HG03175 (cell line): ENCODE data around the gene GPR157.
A peak's percentile ranks its signal among the peaks of the same experiment; 100 is the strongest.

ENCODE experiments used
- ATAC-seq: cut with Tn5 transposase; IDR thresholded peaks from one replicate; pipeline ENCODE4 v1.9.1; 2021; ENCODE audit warnings: mild to moderate bottlenecking, moderate library complexity; ENCODE audit not compliant: unreplicated experiment

GPR157 gene

DNA sequence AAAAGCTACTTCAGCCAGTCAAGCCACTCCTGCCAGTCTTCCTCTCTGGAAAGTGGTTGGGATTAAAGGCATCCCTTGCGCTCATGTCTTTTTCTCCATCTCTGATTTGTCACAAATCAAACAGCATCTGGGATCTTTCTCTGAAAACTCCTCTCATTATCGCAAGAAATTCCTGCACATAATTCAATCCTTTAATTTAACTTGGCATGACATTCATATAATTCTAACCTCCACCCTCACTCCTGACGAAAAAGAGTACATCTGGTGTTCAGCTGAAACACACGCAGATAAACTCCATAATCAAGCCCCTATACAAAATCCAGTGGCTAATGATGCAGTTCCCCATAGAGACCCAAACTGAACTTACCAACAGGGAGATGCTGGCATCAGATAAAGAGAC lies 40.1 kb downstream of the GPR157 start:
- no peak for ATAC-seq

DNA sequence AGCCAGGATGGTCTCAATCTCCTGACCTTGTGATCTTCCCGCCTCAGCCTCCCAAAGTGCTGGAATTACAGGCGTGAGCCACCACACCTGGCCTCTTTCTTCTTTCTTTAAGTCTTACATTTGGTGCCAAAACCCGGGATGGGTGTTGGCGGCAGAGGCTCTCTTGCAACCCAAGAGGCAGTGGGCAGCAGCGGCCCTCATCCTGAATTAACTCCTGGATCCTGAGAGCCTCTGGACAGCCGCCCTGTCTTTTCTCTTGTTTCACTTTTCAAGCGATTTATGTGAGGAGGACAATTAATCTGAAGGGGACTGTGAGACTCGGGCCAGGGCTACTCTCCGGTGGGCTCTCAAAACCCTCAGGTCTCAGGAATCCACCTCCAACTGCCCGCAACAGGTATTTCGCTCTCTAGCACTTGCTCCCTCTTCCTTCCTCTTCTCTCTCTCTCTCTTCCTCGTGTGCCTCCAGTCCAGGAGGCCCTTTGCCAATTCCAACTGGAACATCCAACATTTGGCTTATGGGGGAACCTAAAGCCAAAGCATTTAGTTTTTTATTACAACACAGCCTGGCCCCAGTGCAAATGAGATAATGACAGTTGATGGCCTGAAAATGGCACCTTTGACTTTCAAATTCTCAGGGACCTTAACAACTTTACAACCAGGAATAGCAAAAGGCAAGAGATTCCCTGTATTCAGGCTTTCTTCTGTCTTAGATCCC lies 41.3 kb downstream of the GPR157 start:
- no peak for ATAC-seq

DNA sequence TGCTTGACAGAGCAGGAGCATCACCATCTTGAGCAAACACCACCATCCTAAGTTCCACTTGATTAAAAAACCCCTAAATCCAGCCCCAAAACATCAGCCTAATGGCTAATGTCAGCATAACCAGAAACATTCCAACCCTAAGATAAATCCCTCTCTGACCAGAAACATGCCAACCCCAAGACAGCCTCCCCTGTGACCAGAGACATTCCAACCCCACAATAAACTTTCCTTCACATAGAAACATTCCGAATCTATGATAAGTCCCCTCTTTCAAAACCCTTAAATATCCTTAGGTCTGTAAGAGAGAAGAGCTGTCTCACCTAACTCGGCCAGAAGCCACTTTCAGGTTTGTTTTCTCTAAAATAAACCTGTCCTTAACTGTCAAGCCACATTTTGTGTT lies 42.1 kb downstream of the GPR157 start:
- no peak for ATAC-seq

DNA sequence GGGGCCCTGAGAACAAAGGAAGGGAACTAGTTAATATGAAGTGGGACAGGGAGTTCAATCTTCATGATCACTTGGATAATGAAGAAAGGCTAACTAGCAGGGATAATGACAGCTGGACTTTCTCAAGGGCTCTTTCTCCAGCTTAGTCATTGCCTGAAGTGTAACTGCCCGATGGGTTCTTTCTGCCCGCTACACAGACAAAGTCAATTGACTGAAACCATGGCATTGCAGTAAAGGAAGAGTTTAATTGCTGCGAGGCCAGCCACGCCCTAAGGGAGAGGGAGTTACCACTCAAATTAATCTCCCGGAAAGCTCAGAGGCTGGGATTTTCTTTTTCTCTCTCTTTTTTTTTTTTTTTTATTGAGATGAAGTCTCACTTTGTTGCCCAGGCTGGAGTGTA lies 42.9 kb downstream of the GPR157 start:
- ATAC-seq = no peak

DNA sequence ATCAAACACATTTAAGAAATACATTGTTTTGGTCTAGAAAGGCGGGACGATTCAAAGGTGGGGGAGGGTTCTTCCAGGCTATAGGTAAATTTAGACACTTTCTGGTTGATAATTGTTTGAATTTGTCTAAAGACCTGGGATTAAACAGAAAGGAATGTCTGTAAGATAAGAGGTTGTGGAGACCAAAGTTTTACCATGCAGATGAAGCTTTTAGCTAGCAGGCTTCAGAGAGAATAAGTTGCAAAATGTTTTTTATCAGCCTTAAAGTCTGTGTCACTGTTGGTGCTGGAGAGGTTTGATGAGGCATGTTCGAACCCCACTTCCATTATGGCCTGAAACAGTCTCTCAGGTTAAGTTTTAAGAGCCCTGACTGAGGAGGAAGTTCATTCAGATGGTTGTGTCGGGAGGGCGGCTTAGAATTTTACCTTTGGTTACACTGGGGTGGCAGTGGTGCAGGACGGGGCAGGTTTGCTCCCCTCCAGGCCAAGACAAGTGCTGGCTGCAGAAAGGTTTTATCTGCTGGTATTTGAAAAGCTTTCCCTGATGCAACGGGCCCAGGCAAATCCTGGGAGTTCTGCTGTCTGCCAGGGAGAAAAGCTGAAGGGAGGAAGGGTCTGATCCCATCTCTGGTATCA lies 43.5 kb downstream of the GPR157 start:
- ATAC-seq = no peak

DNA sequence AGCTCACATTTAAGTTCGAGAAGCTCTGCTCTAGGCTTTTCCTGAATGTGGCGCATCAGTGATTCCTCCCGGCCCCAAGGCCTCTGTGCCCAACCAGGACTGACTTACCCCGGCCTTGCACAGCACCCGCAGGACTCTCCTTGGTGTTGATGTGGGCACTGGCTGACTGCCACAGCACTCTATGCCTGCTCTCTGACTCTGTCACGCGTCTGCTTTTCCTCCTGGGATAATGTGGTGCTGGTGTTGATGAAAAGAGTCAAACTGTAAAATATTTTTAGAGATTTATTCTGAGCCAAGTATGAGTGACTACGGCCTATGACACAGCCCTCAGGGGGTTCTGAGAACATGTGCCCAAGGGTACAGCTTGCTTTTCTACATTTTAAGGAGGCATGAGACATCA lies 44.0 kb downstream of the GPR157 start:
- no peak for ATAC-seq

DNA sequence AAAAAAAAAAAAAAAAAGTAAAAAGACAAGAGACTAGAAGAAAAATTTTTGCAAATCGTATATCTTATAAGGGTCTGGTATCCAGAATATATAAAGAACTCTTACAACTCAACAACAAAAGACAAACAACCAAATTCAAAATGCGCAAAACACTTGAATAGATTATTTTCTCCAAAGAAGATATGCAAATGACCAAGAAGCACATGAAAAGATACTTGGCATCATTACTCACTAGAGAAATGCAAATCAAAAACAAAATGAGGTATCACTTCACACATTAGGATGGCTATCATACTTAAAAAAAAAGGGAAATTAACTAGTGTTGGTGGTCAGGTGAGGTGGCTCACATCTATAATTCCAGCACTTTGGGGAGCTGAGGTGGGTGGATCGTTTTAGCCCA lies 47.4 kb downstream of the GPR157 start:
- ATAC-seq = no peak

DNA sequence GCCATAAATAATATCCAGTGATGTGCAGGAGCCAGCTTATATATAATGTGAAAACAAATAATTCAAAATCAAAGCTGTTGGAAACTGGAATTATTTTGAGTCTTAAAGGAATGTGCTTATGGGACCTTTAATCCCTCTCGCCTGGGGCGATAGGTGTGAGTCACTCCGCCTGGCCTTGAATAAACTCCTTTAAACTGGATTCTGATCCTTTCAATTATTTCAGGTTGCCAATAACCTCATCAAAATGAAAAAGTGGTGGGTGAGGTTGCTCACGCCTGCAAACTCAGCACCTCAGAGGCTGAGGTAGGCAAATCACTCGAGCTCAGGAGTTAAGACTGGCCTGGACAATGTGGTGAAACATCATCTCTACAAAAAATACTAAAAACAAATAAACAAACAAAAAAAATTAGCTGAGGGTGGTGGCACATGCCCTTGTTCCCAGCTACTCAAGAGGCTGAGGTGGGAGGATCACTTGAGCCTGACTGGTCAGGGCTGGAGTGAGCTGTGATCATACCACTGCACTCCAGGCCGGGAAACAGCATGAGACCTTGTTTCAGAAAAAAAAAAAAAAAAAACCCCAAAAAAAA lies 48.1 kb downstream of the GPR157 start:
- no peak for ATAC-seq

DNA sequence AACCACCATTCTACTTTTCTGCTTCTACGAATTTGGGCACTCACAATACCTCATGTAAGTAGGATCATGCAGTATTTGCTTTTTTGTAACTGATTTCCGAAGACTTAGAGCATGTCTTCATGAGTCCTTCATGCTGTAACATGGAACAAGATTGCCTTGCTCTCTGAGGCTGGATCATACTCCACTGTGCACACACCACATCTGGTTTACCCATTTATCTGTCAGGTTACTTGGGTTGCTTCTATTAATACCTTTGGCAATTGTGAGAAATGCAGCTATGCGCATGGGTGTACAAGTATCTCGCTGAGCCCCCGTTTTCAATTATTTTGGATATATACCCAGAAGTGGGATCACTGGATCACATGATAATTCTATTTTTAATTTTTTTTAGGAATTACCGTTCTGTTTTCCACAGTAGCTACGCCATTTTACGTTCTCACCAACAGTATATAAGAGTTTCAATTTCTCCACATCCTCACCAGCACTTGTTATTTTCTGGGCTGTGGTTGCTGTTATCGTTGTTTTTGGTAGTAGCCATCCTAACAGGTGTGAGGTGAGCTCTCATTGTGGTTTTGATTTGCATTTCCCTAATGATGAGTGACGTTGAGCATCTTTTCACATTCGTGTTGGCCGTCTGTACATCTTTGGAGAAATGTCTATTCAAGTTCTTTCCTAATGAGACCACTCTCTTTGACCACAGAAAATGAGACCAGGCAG lies 48.8 kb downstream of the GPR157 start:
- ATAC-seq = peak; percentile 48

DNA sequence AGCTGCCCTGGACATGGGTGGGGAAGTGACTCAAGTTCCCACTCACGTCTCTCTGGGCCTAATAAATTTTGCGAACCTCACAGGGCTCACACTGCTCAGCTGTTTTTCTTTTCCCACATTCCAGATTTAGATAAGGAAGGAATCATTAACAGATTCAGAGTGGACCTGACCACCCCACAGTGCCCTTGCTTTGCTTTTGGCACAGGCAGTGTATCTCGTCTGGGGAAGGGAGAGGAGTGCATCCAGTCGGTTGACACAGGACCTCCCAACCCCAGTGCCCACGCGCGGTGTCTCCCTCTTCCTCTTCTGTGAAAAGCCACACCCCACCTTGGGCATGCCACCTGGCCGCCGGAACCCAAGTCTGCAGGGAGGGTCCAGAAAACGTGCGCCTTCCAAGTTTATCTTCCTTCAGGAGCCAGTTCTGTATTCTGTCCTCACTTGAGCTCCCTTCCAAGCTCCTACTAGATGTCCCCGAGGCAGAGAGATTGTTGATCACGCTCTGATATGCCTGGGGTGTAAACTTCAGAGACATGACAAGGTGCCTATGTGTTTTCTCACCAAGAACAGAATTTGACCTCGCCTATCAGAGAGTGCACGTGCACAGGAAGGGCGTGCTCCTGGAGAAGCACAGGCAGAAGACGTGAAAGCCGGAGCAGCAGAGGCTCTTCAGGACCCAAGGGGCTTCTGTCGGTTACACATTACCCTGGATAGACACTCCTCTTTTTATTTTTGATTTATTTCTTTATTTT lies 50.0 kb downstream of the GPR157 start:
- no peak for ATAC-seq

DNA sequence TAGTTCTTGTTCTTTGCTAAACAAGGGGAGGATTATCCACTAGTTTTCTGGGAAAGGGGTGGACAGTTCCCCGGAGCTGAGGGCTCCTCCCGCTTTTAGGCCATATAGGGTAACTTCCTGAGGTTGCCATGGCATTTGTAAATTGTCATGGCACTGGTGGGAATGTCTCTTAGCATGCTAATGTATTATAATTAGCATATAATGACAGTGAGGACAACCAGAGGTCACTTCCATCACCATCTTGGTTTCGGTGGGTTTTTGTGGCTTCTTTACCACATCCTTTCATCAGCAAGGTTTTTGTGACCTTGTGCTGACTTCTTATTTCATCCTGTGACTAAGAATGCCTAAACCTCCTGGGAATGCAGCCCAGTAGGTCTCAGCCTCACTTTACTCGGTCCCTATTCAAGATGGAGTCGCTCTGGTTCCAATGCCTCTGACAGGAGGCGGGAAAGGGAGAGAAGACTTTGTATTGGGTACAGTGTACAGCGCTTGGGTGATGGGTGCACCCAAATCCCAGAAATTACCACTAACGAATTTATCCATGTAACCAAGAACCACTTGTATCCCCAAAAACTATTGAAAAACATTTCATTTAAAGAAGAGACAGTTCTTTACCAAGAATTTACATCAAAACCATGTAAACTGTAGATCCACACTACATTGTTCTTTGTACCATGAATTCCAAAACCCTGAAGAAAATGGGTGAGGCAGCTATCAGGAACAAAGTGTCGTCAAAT lies 50.7 kb downstream of the GPR157 start:
- ATAC-seq = no peak

DNA sequence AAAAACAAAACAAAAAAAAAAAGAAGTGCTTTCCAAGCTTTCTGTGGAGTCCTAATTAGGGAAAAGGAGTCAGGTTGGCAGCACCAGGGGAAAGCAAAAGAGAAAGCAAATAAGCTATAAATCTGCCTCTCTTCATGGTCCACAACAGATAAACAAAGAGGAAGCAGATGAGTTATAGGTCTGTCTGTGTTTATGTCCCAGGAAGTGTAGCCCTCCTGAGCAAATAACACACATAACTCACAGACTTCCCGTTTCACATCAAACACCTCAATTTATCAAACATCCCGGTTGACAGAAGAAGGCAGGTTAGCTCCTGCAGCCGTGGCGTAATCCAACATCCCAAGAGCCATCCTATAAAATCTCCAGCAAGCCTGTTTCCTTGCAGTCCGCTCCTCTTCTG lies 53.9 kb downstream of the GPR157 start:
- no peak for ATAC-seq

DNA sequence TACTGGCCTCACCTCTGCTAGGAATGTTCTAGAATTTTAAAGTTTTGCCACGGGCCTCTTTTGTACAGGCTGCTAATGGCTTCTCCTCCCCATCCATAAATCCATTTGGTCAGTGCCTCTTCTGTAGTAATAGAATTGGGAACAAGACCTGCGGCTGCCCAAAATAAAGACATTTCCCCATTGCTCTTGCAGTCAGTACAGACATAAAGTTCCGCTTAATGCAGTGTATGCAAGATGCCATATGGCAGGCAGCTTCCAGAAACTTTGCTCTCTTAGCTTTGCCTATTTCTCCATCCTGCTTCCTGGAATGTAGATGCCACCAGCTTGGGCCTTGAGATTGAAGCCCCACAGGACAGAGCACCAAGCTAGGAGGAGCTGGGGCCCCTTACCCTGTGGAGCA lies 55.8 kb downstream of the GPR157 start:
- no peak for ATAC-seq

DNA sequence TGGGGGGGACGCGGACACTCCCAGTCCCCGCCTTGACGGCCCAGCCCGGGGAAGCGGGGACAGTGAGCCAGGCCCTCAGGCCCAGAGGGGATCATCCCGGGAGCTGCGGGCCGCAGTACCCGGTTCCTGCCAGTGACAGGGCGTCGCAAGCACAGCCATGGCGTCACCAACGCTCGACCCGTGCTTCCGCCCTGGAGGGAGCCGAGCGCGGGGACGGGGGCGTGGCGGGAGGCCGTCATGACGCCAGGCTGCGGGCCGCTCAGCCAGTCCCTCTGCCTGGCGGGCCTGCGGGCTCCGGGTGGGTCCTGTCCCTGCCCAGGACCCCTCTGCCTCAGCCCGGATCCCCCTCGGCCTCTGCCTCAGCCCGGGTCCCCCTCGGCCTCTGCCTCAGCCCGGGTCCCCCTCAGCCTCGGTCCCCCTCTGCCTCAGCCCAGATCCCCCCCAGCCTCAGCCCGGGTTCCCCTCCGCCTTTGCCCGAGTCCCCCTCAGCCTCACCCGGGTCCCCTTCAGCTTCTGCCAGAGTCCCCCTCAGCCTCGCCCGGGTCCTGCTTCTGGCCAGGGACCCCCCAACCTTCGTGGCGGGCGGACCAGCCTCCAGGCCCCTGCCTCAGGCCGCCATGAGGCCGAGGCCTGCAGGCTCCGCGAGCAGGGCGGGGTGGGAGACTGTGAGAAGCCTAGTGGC lies 57.2 kb downstream of the GPR157 start:
- ATAC-seq = no peak

DNA sequence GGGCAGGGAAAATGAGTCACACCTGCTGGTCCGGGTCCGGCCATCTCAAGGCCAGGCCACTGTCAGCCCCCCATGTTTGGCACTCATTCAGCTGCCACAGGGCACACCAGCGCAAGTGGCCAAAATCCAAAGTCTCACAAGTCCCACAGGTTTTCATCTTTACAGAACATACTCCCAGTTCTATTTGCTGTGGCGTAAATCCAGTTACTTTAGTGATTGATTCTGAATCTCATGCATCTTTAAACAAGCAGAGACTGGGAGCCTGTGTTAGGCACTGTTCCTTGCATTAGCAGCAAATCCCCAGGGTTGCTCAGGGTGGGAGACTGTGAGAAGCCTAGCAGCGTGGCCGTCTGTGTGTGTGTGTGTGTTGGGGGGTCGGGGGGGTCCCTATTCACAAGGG lies 58.4 kb downstream of the GPR157 start:
- ATAC-seq = no peak

DNA sequence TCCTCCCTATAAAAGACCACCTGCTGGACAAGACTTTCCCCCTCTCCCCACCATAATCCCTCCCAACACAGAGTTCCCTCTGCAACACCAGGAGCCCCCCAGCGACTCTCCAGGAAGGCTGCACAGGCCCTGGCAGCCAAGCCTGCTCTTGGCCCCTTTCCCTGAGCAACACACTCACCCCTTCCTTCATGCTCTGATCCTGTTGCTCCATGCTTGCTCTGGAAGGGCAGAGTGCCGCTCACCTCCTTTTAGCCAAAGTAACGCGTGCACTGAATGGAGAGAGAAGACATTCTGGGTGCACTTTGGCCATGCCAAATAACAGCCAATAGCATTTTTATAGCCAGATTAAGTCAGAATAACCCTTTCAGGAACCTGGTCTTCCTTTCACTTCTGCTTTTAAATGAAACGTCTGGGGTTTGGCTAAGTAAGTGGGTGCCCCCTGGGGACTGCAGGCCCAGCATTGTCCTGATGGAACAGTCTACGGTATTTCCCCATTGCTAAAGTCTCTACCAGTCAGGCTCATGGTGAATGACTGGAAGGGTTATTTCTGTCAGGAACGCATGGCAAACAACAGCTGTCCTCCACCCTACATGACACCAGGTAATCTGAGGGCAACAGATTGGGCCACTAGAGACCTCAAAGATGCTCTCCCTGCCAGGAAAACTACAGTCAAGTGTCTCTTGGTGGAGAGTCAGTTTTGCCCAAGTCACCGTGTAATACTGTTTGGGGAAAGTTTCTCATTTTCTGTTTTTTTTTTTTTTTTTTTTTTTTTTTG lies 59.4 kb downstream of the GPR157 start, which contains the start of gene SLC2A5:
Gene SLC2A5 (minus strand): TSS at position 310 of the 775 bp plus-strand sequence. CDS start 99 bp downstream, at position 211.
- ATAC-seq = peak; percentile 95

DNA sequence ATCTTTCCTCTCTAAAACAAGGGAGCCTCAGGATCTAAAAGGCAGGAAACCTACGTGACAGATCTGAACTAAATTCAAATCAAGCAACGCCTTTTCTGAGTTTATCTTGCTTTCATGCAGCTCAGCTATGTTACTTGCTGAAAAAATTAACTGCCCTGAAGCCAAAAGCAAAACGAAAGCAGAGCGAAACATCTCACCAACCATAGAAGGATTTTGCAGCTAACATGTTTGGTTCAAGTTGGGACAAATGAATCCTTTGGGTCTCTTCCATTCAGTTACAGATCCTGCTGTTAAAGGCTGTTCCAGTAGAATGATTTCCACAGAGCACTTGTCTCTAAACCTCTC lies 59.9 kb downstream of the GPR157 start:
- no peak for ATAC-seq

DNA sequence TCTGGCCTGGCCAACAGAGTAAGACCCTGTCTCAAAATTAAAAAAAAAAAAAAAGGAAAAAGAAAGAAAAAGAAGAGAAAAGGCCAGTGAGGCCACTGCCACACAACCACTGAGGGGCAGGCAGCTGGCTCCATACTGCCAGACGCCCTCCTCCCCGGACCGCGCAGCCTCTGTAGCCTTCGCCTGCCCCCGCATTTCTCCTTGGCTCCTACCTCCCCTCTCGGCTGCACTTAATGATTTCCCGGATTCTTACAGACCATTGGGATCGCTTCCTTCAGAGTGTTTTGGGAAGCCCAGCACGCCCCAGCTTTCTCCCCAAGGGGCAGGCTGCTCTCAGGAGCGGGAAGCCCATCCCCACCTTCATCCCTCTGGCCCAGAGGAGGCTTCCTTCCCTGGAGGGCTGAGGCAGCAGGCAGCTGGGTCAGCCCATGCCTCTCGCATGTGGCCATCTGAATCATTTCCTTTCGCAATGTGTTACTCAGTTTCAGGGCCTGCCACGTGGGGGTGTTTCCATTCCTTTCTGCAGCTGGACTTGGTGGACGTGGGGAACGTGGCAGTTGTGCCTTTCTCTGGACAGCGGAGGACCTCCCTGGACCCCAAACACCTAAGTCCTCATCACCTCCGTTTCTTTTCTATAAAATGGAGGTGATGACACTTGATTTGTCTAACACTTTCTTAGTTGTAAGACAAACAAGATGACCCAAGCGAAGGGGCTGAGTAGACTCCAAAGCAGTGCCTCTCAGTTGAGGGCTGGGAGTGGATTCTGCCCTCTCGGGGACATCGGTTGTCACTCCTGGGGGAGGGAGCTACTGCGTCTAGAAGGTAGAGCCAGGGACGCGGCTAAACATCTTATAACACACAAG lies 61.7 kb downstream of the GPR157 start:
- ATAC-seq = no peak
